Activated naive CD4-positive, alpha-beta T cell treated with anti-CD3 and anti-CD28 coated beads for 36 hours (primary cell): ENCODE measurements around the gene WDFY1. TPM values are rescaled to one million over a fixed set of nuclear protein-coding genes. Genes with fewer than 3 reads are reported as not detected.

ENCODE experiments used
- CTCF ChIA-PET: fragments of 350-600 bp; sonication (Branson Sonifier 250); formaldehyde crosslinking; loops from one replicate; lab custom pipeline; 2021; ENCODE audit warnings: antibody characterized with exemption; lab: Charles Lee
- DNase-seq: peaks from one replicate; pipeline ENCODE4 v3.0.0-alpha.2; 2020
- H3K27ac Mint-ChIP-seq: one replicate; pipeline ENCODE4 v1.8.0; 2021; ENCODE audit warnings: mild to moderate bottlenecking, mixed read lengths
- H3K27me3 Mint-ChIP-seq: one replicate; pipeline ENCODE4 v1.8.0; 2021; ENCODE audit warnings: low read depth, mixed read lengths
- H3K36me3 Mint-ChIP-seq: one replicate; pipeline ENCODE4 v1.8.0; 2021; ENCODE audit warnings: low read depth, mixed read lengths
- H3K4me1 Mint-ChIP-seq: one replicate; pipeline ENCODE4 v1.8.0; 2021; ENCODE audit warnings: low read depth, mixed read lengths
- H3K4me3 Mint-ChIP-seq: one replicate; pipeline ENCODE4 v1.8.0; 2021; ENCODE audit warnings: mild to moderate bottlenecking, moderate library complexity, mixed read lengths
- H3K9me3 Mint-ChIP-seq: one replicate; pipeline ENCODE4 v1.8.0; 2021; ENCODE audit warnings: mixed read lengths
- intact Hi-C: fragments of 100-400 bp; cut with micrococcal nuclease; formaldehyde crosslinking; loops from one replicate; pipeline ENCODE4 v1.15.1; 2023
- total RNA-seq, 2 experiments: library from RNA; stranded (reverse); gene quantifications; one replicate each; pipeline ENCODE4 v1.2.3, GENCODE V29; 2021

The WDFY1 gene, protein sequence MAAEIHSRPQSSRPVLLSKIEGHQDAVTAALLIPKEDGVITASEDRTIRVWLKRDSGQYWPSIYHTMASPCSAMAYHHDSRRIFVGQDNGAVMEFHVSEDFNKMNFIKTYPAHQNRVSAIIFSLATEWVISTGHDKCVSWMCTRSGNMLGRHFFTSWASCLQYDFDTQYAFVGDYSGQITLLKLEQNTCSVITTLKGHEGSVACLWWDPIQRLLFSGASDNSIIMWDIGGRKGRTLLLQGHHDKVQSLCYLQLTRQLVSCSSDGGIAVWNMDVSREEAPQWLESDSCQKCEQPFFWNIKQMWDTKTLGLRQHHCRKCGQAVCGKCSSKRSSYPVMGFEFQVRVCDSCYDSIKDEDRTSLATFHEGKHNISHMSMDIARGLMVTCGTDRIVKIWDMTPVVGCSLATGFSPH
- 10 to 100 TPM; 39.4 to 39.9 TPM for total RNA-seq

DNA sequence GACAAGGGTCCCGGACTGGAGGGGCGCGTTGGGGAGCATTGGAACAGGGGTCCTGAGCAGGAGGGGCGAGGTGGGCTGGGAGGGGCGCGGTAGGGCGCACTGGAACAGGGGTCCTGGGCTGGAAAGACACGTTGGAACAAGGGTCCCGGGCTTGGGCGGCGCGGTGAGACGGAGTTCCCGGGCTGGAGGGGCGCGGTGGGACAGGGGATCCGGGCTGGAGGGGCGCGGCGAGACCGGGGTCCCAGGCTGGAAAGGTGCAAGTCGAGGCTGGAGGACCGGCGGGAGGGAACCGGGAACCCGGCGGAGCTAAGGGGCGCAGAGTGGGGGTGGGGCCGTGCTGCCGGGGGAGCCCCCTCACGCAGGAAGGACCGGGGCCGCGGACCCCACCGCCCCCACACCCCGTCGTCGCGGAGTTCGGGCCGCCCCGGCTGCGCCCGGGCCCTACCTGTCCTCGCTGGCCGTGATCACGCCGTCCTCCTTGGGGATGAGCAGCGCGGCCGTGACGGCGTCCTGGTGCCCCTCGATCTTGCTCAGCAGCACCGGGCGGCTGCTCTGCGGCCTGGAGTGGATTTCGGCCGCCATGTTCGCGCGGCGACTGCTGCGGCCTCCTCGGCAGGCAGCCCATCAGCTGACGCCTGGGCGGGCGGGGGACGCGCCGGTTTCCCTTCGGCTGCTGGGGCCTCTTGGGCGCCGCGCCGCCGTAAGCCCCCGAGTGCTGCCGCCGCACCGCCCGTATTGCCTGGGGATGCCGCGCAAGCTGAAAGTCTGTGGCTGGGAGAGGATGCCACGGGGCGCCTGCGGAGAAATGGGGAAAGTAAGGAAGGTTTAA, at the start of gene WDFY1:
WDFY1 (minus strand) TSS at position 633 of the 829 bp plus-strand sequence; CDS start at position 582, 51 bp downstream.
- Mint-ChIP-seq H3K27me3 (no peaks in the 10 kb centered on the region), H3K4me1 (peaks cover 58% of the 10 kb centered on the region), H3K36me3 (peaks cover 16% of the 10 kb centered on the region), H3K9me3 (peaks cover 4% of the 10 kb centered on the region), H3K4me3 (peak within 1 kb of the TSS; percentile 92), H3K27ac (peak within 1 kb of the TSS; percentile 86)
- peak; percentile 82 for DNase-seq
- CTCF ChIA-PET = interaction anchor here (1.0 kb wide), 1 partner anchor 92 kb away, joined by 3 read pairs; no protein-coding TSS in a partner anchor
- intact Hi-C loops = loop anchor here (1.0 to 10.0 kb wide), 7 partner anchors 12 to 1520 kb away; partner anchors contain the start of genes DOCK10, MRPL44 and SGPP2

DNA sequence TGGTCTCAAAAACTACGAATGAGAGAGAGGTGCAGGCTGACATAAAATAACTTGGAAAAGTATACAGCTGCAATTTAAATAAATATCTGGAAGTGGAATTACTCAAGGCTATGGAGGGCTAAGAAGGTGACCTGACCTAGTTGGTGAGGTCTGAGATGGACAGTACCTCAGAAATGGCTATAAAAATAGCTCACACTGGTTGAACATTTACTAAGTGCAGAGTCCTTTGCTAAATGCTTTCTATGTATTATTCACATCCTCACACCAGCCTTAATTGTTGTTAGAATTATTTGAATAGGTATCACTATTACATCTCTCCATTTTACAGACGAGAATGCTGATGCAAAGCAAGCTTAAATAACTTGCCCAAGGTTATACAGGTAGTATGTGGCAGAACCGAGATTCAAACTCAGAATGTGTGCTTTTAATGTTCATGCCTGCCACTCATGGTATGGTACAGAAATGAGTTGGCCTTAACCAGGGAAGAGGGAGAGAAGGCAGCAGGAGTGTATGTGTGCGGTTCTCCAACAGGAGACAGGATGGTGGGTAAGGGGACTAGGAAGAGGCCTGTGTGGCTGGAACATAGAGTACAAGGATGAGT, 49.5 kb upstream of the WDFY1 start:
- H3K9me3 Mint-ChIP-seq = no peaks in the 10 kb centered on the region
- no peak overlapping the region for H3K4me3 Mint-ChIP-seq
- H3K27me3 Mint-ChIP-seq = no peaks in the 10 kb centered on the region
- CTCF ChIA-PET = interaction anchor here (0.6 to 5.2 kb wide), 27 partner anchors 10 to 313 kb away, joined by 3 to 111 read pairs (median 6); partner anchors contain the start of genes MRPL44 and SERPINE2
- peak overlapping the region; percentile 94 for H3K27ac Mint-ChIP-seq
- DNase-seq = peak; percentile 20
- intact Hi-C loops = loop anchor here (1.0 to 5.0 kb wide), 3 partner anchors 32 to 373 kb away; partner anchors contain the start of gene MRPL44
- H3K36me3 Mint-ChIP-seq = peaks cover 23% of the 10 kb centered on the region
- H3K4me1 Mint-ChIP-seq = peaks cover 31% of the 10 kb centered on the region

GRCh38 chr2:223993634-223994232, 48.6 kb upstream of the WDFY1 start:
- peak overlapping the region; percentile 3 for H3K27ac Mint-ChIP-seq
- H3K36me3 Mint-ChIP-seq = peaks cover 24% of the 10 kb centered on the region
- DNase-seq = peak; percentile 82
- intact Hi-C loops = loop anchor here (1.0 to 5.0 kb wide), 6 partner anchors 23 to 374 kb away; partner anchors contain the start of gene SERPINE2
- CTCF ChIA-PET = interaction anchor here (0.6 to 5.2 kb wide), 61 partner anchors 9 to 332 kb away, joined by 3 to 111 read pairs (median 5); partner anchors contain the start of genes MRPL44 and SERPINE2
- H3K4me3 Mint-ChIP-seq = no peak overlapping the region
- H3K27me3 Mint-ChIP-seq = no peaks in the 10 kb centered on the region
- H3K9me3 Mint-ChIP-seq = no peaks in the 10 kb centered on the region
- peaks cover 31% of the 10 kb centered on the region for H3K4me1 Mint-ChIP-seq

DNA sequence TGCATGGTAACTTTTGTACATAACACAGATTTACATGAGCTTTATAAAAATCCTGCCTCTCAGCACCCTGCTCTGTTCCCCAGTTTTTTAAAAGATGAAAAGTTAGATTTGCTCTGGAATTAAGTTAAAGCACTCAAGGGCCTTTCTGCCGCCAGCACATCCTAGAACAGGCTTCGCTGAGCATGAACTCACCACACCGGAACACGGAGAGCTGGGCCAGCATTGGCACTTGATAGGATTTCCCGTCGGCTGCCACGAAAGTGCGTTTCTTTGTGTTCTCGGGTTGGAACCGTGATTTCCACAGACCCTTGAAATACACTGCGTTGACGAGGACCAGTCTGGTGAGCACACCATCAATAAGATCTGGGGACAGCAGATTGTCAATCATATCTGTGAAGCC, 46.5 kb upstream of the WDFY1 start:
- no peak for DNase-seq
- Mint-ChIP-seq H3K9me3 (no peaks in the 10 kb centered on the region), H3K4me3 (no peak overlapping the region), H3K27me3 (no peaks in the 10 kb centered on the region), H3K4me1 (peaks cover 30% of the 10 kb centered on the region), H3K36me3 (peaks cover 18% of the 10 kb centered on the region), H3K27ac (no peak overlapping the region)
- intact Hi-C loops = loop anchor here (2.0 to 5.0 kb wide), 2 partner anchors 151 to 376 kb away; no protein-coding TSS in a partner anchor
- CTCF ChIA-PET = interaction anchor here (0.7 to 5.2 kb wide), 5 partner anchors 21 to 296 kb away, joined by 3 to 111 read pairs (median 48); no protein-coding TSS in a partner anchor

DNA sequence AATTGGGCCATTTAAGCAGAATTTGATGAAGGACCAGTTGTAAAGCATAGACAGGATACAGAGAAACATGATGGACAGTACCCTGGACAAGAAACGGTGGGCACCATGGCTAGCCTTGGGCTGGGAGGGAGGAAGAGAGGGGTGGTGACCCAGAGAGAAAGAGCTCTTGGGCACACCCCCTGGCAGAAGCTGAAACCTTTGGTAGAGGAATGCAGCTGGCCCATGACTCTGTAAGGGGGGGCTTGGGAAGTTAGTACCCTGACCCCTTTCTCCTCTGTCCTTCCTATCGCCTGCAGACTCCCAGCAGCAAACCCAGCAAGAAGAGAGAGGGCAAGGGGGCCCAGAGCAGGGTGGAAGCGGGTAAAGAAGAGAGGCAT, 44.7 kb upstream of the WDFY1 start:
- Mint-ChIP-seq H3K9me3 (no peaks in the 10 kb centered on the region), H3K4me3 (no peak overlapping the region), H3K27me3 (no peaks in the 10 kb centered on the region), H3K4me1 (peaks cover 13% of the 10 kb centered on the region), H3K27ac (no peak overlapping the region), H3K36me3 (peaks cover 12% of the 10 kb centered on the region)
- DNase-seq = no peak
- CTCF ChIA-PET = interaction anchor here (0.5 to 4.5 kb wide), 2 partner anchors 20 to 293 kb away, joined by 3 to 19 read pairs; no protein-coding TSS in a partner anchor
- intact Hi-C loops = loop anchor here (5.0 kb wide), 1 partner anchor 377 kb away; no protein-coding TSS in a partner anchor

GRCh38 chr2:223989206-223989855, 44.2 kb upstream of the WDFY1 start:
- Mint-ChIP-seq H3K4me3 (no peak overlapping the region), H3K9me3 (no peaks in the 10 kb centered on the region), H3K27ac (no peak overlapping the region), H3K27me3 (no peaks in the 10 kb centered on the region), H3K4me1 (peaks cover 7% of the 10 kb centered on the region), H3K36me3 (peaks cover 16% of the 10 kb centered on the region)
- intact Hi-C loops = no loop called here
- CTCF ChIA-PET = interaction anchor here (0.5 to 4.5 kb wide), 2 partner anchors 19 to 294 kb away, joined by 3 to 19 read pairs; no protein-coding TSS in a partner anchor
- DNase-seq = no peak

DNA sequence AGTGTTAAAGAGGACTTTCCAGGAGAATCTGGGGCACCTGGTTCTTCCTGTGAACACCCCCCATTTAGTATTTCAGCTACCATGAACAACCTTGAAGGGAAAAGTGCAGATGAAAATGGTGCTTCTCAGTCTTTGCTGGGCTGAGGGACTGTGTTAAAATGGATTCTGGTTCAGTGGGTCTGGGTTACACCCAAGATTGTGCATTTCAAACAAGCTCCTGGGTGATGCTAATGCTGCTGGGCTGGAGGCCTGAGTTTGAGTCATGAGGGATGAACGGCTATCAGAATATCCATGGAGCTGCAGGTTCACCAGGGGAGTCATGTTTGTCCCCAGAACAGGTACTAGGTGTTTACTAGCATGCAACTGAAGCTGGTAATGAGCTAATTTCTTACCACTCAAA, 36.1 kb upstream of the WDFY1 start:
- H3K4me1 Mint-ChIP-seq = no peaks in the 10 kb centered on the region
- DNase-seq = no peak
- no peaks in the 10 kb centered on the region for H3K9me3 Mint-ChIP-seq
- peaks cover 17% of the 10 kb centered on the region for H3K36me3 Mint-ChIP-seq
- no peak overlapping the region for H3K27ac Mint-ChIP-seq
- H3K27me3 Mint-ChIP-seq = no peaks in the 10 kb centered on the region
- no peak overlapping the region for H3K4me3 Mint-ChIP-seq
- CTCF ChIA-PET = interaction anchor here (2.8 to 3.8 kb wide), 2 partner anchors 11 to 12 kb away, joined by 13 to 18 read pairs; no protein-coding TSS in a partner anchor
- intact Hi-C loops = no loop called here

GRCh38 chr2:223980803-223981202, 35.7 kb upstream of the WDFY1 start:
- Mint-ChIP-seq H3K36me3 (peaks cover 16% of the 10 kb centered on the region), H3K27me3 (no peaks in the 10 kb centered on the region), H3K9me3 (no peaks in the 10 kb centered on the region), H3K27ac (no peak overlapping the region), H3K4me3 (no peak overlapping the region), H3K4me1 (no peaks in the 10 kb centered on the region)
- CTCF ChIA-PET = interaction anchor here (2.8 to 3.8 kb wide), 2 partner anchors 10 to 12 kb away, joined by 13 to 18 read pairs; no protein-coding TSS in a partner anchor
- intact Hi-C loops = no loop called here
- no peak for DNase-seq

GRCh38 chr2:223980397-223980735, 35.2 kb upstream of the WDFY1 start:
- DNase-seq = no peak
- intact Hi-C loops = no loop called here
- Mint-ChIP-seq H3K4me1 (no peaks in the 10 kb centered on the region), H3K36me3 (peaks cover 16% of the 10 kb centered on the region), H3K4me3 (no peak overlapping the region), H3K9me3 (no peaks in the 10 kb centered on the region), H3K27ac (no peak overlapping the region), H3K27me3 (no peaks in the 10 kb centered on the region)
- CTCF ChIA-PET = interaction anchor here (1.1 to 3.8 kb wide), 3 partner anchors 10 to 13 kb away, joined by 5 to 18 read pairs (median 13); no protein-coding TSS in a partner anchor

DNA sequence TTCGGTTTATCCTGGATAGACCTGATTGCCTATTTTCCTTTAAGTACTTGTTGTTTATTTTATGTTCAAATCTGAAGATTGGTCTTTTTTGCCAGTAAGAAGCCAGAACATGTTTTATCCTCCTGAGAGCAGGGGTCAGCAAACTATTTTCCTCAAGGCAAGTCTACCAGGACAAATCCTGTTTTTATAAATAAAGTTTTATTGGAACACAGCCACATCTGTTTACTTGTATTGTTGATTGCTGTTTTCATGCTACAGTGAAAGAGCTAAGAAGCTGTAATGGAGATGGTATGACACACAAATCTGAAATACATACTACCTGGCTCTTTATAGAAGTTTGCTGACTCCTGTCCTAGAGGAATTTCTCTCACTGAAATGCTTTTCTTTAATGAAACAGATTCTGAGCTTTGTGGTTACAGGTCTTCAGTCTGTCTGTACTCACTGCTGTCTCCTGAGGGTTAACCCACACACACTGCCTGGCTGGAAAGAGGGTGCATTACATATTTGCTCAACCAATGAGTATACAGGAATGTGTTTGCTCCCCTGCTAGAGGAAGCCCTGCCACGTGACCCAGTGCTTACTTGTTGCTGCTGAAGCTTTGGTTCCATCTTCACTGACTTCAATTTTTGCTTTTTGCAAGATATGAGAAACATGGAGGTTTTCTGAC, 34.7 kb upstream of the WDFY1 start:
- Mint-ChIP-seq H3K4me1 (no peaks in the 10 kb centered on the region), H3K36me3 (peaks cover 16% of the 10 kb centered on the region), H3K27ac (no peak overlapping the region), H3K27me3 (no peaks in the 10 kb centered on the region), H3K4me3 (no peak overlapping the region), H3K9me3 (no peaks in the 10 kb centered on the region)
- intact Hi-C loops = no loop called here
- DNase-seq = no peak
- CTCF ChIA-PET = interaction anchor here (1.1 to 3.8 kb wide), 2 partner anchors 9 to 13 kb away, joined by 5 to 18 read pairs; no protein-coding TSS in a partner anchor
